Measurements from ENCODE around the gene HNRNPLL.

The HNRNPLL gene

GRCh38 chr2:38632980-38633379 lies 30.3 kb upstream of the HNRNPLL start:
- Histone ChIP-seq H3K27ac (no peak overlapping the region), H3K9me3 (peaks cover 0 to 5% (median 0%) of the 10 kb centered on the region in 3 donors), H3K27me3 (no peaks in the 10 kb centered on the region), H3K4me1 (peaks cover 0 to 21% (median 0%) of the 10 kb centered on the region in 4 donors), H3K4me3 (no peak overlapping the region), H3K36me3 (no peaks in the 10 kb centered on the region)
- no peak for DNase-seq
- intact Hi-C loops (cut with DNase I; ENCODE audit: low total_unique reads) = no loop called here
- no peak for TF ChIP-seq CTCF (IDR thresholded peaks at IDR 0.05)

DNA sequence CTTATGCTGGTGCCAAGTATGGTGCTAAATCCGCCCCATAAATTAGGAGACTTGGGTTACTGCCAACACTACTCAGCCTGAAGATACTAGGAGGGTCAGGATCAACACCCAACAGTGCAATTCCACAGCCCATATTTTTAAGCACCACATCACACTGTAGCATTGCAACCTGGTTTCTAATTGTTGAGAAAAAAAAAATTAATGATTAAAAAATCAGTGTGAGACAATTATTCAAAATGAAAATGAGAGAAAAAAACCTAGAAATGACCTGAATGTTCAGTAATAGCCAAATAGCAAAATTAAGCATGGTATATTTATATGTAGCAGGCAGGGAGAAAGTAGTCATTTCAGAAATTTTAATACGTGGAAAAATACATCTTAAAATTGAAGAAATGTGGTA lies 29.2 kb upstream of the HNRNPLL start:
- TF ChIP-seq CTCF (IDR thresholded peaks at IDR 0.05) = no peak
- Histone ChIP-seq H3K36me3 (no peaks in the 10 kb centered on the region), H3K4me3 (no peak overlapping the region), H3K4me1 (peaks cover 0 to 26% (median 0%) of the 10 kb centered on the region in 4 donors), H3K27ac (no peak overlapping the region), H3K27me3 (no peaks in the 10 kb centered on the region), H3K9me3 (peaks cover 0 to 5% (median 0%) of the 10 kb centered on the region in 3 donors)
- intact Hi-C loops (cut with DNase I; ENCODE audit: low total_unique reads) = no loop called here
- no peak for DNase-seq

DNA sequence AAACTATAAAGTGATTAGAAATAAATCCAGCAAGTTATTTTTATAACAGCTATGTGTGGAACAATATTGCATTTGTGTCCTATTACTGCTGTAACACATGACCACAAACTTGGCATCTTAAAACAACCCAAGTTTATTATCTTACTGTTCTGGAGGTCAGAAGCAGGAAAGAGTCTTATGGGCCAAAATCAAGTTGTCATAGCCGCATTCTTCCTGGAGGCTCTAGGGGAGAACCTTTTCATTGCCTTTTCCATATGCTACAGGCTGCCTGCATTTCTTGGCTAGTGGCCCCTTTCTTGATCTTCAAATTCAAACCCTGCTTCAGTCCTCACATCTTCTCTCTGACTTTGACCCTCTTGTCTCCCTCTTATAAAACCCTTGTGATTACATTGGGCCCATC lies 27.0 kb upstream of the HNRNPLL start:
- Histone ChIP-seq H3K27me3 (no peaks in the 10 kb centered on the region), H3K4me1 (peaks cover 0 to 21% (median 0%) of the 10 kb centered on the region in 4 donors), H3K27ac (no peak overlapping the region), H3K4me3 (no peak overlapping the region), H3K9me3 (peaks cover 0 to 5% (median 0%) of the 10 kb centered on the region in 3 donors), H3K36me3 (no peaks in the 10 kb centered on the region)
- intact Hi-C loops (cut with DNase I; ENCODE audit: low total_unique reads) = no loop called here
- no peak for TF ChIP-seq CTCF (IDR thresholded peaks at IDR 0.05)
- DNase-seq = no peak

- TF ChIP-seq CTCF (IDR thresholded peaks at IDR 0.05) = no peak
- H3K27me3 ChIP-seq = no peaks in the 10 kb centered on the region
- intact Hi-C loops (cut with DNase I; ENCODE audit: low total_unique reads) = no loop called here
- peaks cover 0 to 16% (median 0%) of the 10 kb centered on the region in 4 donors for H3K4me1 ChIP-seq
- no peak overlapping the region for H3K27ac ChIP-seq
- H3K9me3 ChIP-seq = peaks cover 0 to 5% (median 0%) of the 10 kb centered on the region in 3 donors
- DNase-seq = no peak
- H3K4me3 ChIP-seq = no peak overlapping the region
- H3K36me3 ChIP-seq = no peaks in the 10 kb centered on the region
Measured at GRCh38 chr2:38627391-38627790, 24.7 kb upstream of the HNRNPLL start.

GRCh38 chr2:38626326-38627035 lies 23.8 kb upstream of the HNRNPLL start:
- Histone ChIP-seq H3K4me3 (no peak overlapping the region), H3K27me3 (no peaks in the 10 kb centered on the region), H3K9me3 (peaks cover 0 to 5% (median 0%) of the 10 kb centered on the region in 3 donors), H3K4me1 (peaks cover 0 to 16% (median 0%) of the 10 kb centered on the region in 4 donors), H3K36me3 (no peaks in the 10 kb centered on the region), H3K27ac (no peak overlapping the region)
- DNase-seq = no peak
- intact Hi-C loops (cut with DNase I; ENCODE audit: low total_unique reads) = no loop called here
- no peak for TF ChIP-seq CTCF (IDR thresholded peaks at IDR 0.05)

All from tibial artery (tissue), 4 donors.